ENCODE measurements around the gene S100A7. TPM values are rescaled to one million over a fixed set of nuclear protein-coding genes. Genes with fewer than 3 reads are reported as not detected.

The S100A7 gene
- total and polyA plus RNA-seq, 2 of the 8 experiments (the other 6 are each of a cell fraction or from before 2014, with no cell fraction given): not detected

GRCh38 chr1:153509729-153510354 is 49.4 kb upstream of the S100A7 start:
- H2BK12ac ChIP-seq (ENCODE audit: low read depth, low read length): 0 out of 2 replicates have a peak overlapping the region, but pooled peaks have one; percentile 5
- peaks cover 0 to 2% (median 0%) of the 10 kb centered on the region in 4 experiments; a peak in 3 of 7 replicates for H3K4me1 ChIP-seq (replicated peaks in 1 of 4; ENCODE audit: control insufficient read depth in 3 of 4, insufficient read depth in 4 of 4, low read length in 3 of 4)
- H3K9me3 ChIP-seq (ENCODE audit: insufficient read depth in 2 of 2, low read depth in 1 of 2, low read length in 1 of 2): no peaks in the 10 kb centered on the region
- no peaks in the 10 kb centered on the region for H3K79me1 ChIP-seq (ENCODE audit: low read depth, low read length)
- no peak overlapping the region for H2AFZ ChIP-seq (ENCODE audit: low read length)
- ChIA-PET CTCF (ENCODE audit: partially characterized antibody) (interaction anchor here (0.7 to 5.3 kb wide), 46 partner anchors 8 to 166 kb away, joined by 3 to 86 read pairs (median 6); partner anchors contain the start of genes PGLYRP4, S100A1, S100A13 and S100A14), POLR2A (ENCODE audit: partially characterized antibody) (no interaction called here)
- no peak overlapping the region for H4K8ac ChIP-seq (ENCODE audit: extremely low read depth, insufficient read depth, low read length)
- H3K56ac ChIP-seq (replicated peaks; ENCODE audit: insufficient read length, low read depth, low read length): no peak overlapping the region
- no peak overlapping the region for H2AK5ac ChIP-seq (ENCODE audit: low read depth, low read length)
- FAIRE-seq (no peak), DNase-seq (ENCODE audit: low read depth in 1 of 2, low spot score in 2 of 2) (no peak)
- H3K23ac ChIP-seq (ENCODE audit: insufficient read length): no peak overlapping the region
- no peak overlapping the region for H4K5ac ChIP-seq (ENCODE audit: insufficient read length, low read depth, low read length)
- H3K23me2 ChIP-seq (ENCODE audit: low read depth, low read length): no peaks in the 10 kb centered on the region
- 83% methylated on average over 4 of the region's 4 CpGs; no CpG with 5 or more reads in 1 of the 2 experiments for WGBS, 2 experiments (ENCODE audit: extremely low coverage in 1 of 2, insufficient coverage in 1 of 2, insufficient read length in 1 of 2, insufficient replicate concordance in 2 of 2, low coverage in 1 of 2, low lambda C conversion rate in 2 of 2, missing lambda C conversion rate in 1 of 2)
- no peak overlapping the region for H3K14ac ChIP-seq (ENCODE audit: insufficient read length)
- no peak overlapping the region for H3K9ac ChIP-seq (replicated peaks in 1 of 4; ENCODE audit: extremely low read depth in 1 of 4, low read depth in 3 of 4, low read length in 3 of 4)
- no peaks in the 10 kb centered on the region; a peak in 2 of 7 replicates for H3K27me3 ChIP-seq (replicated peaks in 1 of 4; ENCODE audit: control insufficient read depth in 3 of 4, extremely low read depth in 1 of 4, insufficient read depth in 3 of 4, low read length in 3 of 4)
- no peak overlapping the region for H3K4ac ChIP-seq (replicated peaks; ENCODE audit: insufficient read length, low read depth, low read length)
- H4K91ac ChIP-seq (replicated peaks; ENCODE audit: insufficient read length, low read length): no peak overlapping the region
- H3K36me3 ChIP-seq (ENCODE audit: control insufficient read depth in 2 of 4, insufficient read depth in 4 of 4, low read length in 3 of 4): no peaks in the 10 kb centered on the region
- H3K4me3 ChIP-seq (ENCODE audit: extremely low read depth in 1 of 4, insufficient read depth in 2 of 4, low read depth in 3 of 4, low read length in 4 of 4): no peak overlapping the region
- H2BK5ac ChIP-seq (ENCODE audit: low read depth, low read length): no peak overlapping the region
- no peaks in the 10 kb centered on the region for H3K79me2 ChIP-seq (ENCODE audit: control insufficient read depth in 1 of 2, insufficient read depth in 2 of 2, low read length in 2 of 2)
- H3K27ac ChIP-seq (ENCODE audit: low read depth, low read length): no peak overlapping the region
- peak; percentile 58 to 77 (median 74) for TF ChIP-seq CTCF (IDR thresholded peaks at IDR 0.05; ENCODE audit: control extremely low read depth in 1 of 3, insufficient read depth in 1 of 3, low read depth in 1 of 3, low read length in 3 of 3)
- TF ChIP-seq SUZ12 (IDR thresholded peaks at IDR 0.05; ENCODE audit: low read length): no peak
- peak; percentile 58 to 70 for TF ChIP-seq RAD21 (IDR thresholded peaks at IDR 0.05 in 1 of 2, conservative IDR thresholded peaks at IDR 0.05 in 1 of 2; ENCODE audit: low read depth in 2 of 2, low read length in 2 of 2)
- 0 out of 2 replicates have a peak, but pooled peaks have one; percentile 28 for TF ChIP-seq MAX (IDR thresholded peaks at IDR 0.05)
- no peak for TF ChIP-seq HDAC2 (IDR thresholded peaks at IDR 0.05; ENCODE audit: borderline replicate concordance in 1 of 2, low read depth in 2 of 2, low read length in 2 of 2)
- H2BK15ac ChIP-seq (ENCODE audit: low read length): no peak overlapping the region
- H2BK120ac ChIP-seq (replicated peaks; ENCODE audit: low read depth, low read length): no peak overlapping the region
- H2BK20ac ChIP-seq (ENCODE audit: low read length): no peak overlapping the region
- H3K18ac ChIP-seq (ENCODE audit: extremely low read depth, low read length): no peak overlapping the region
- no peaks in the 10 kb centered on the region for H4K20me1 ChIP-seq (replicated peaks in 1 of 2; ENCODE audit: control insufficient read depth in 1 of 2, insufficient read depth in 2 of 2, low read length in 2 of 2)
- no peak overlapping the region for H3K4me2 ChIP-seq (ENCODE audit: insufficient read depth in 1 of 2, low read depth in 2 of 2, low read length in 2 of 2)

Data from H1 (cell line).